CD4-positive, CD25-positive, alpha-beta regulatory T cell (primary cell): ENCODE data around the gene LYPD6B. TPM values are rescaled to one million over a fixed set of nuclear protein-coding genes. Genes with fewer than 3 reads are reported as not detected.

ENCODE experiments used
- ATAC-seq, 2 donors: fragments of 150-1000 bp; cut with Tn5 transposase; one replicate each; pipeline ENCODE4 v1.10.0; 2021; ENCODE audit warnings: low read depth in 2 of 2, moderate number of reproducible peaks in 2 of 2, moderate library complexity in 1 of 2
- DNase-seq, 3 donors: peaks; one replicate each; pipeline versions ENCODE4 v3.0.0 to v3.0.0-alpha.2; 2012 to 2022; ENCODE audit warnings: mixed read lengths in 1 of 3
- H3K27ac ChIP-seq: one replicate; pipeline ENCODE4 v1.7.0; 2013; ENCODE audit warnings: mild to moderate bottlenecking, low read length; ENCODE audit not compliant: insufficient read depth, poor library complexity, severe bottlenecking
- H3K27me3 ChIP-seq: one replicate; pipeline ENCODE4 v1.7.0; 2013; ENCODE audit warnings: low read length; ENCODE audit not compliant: control insufficient read depth, insufficient read depth
- H3K36me3 ChIP-seq: one replicate; pipeline ENCODE4 v1.7.0; 2013; ENCODE audit warnings: mild to moderate bottlenecking, low read length, moderate library complexity; ENCODE audit not compliant: control insufficient read depth, insufficient read depth
- H3K4me1 ChIP-seq: 2 replicates; pipeline ENCODE4 v1.7.0; 2013; ENCODE audit warnings: mild to moderate bottlenecking, low read length; ENCODE audit not compliant: insufficient read depth, control insufficient read depth, poor library complexity, severe bottlenecking
- H3K4me3 ChIP-seq: one replicate; pipeline ENCODE4 v1.7.0; 2013; ENCODE audit warnings: low read depth, mild to moderate bottlenecking, low read length, moderate library complexity
- H3K9me3 ChIP-seq, 2 experiments: 1 replicate in 1 of 2; 2 replicates in 1 of 2; pipeline ENCODE4 v1.7.0; 2013; ENCODE audit warnings: low read length in 2 of 2, mild to moderate bottlenecking in 1 of 2, moderate library complexity in 1 of 2; ENCODE audit not compliant: control insufficient read depth in 2 of 2
- H3K27ac Mint-ChIP-seq, 3 donors: one replicate each; pipeline ENCODE4 v1.8.0; 2020 to 2022; ENCODE audit warnings: mild to moderate bottlenecking in 3 of 3, mixed read lengths in 3 of 3, moderate library complexity in 2 of 3
- H3K27me3 Mint-ChIP-seq: one replicate; pipeline ENCODE4 v1.8.0; 2022; ENCODE audit warnings: mild to moderate bottlenecking, mixed read lengths
- H3K36me3 Mint-ChIP-seq: one replicate; pipeline ENCODE4 v1.8.0; 2020; ENCODE audit warnings: mixed read lengths
- H3K4me1 Mint-ChIP-seq, 4 donors: one replicate each; pipeline ENCODE4 v1.8.0; 2020 to 2022; ENCODE audit warnings: mixed read lengths in 4 of 4, mild to moderate bottlenecking in 1 of 4
- H3K4me3 Mint-ChIP-seq, 4 donors: one replicate each; pipeline ENCODE4 v1.8.0; 2020 to 2022; ENCODE audit warnings: mild to moderate bottlenecking in 4 of 4, mixed read lengths in 4 of 4, moderate library complexity in 3 of 4
- H3K9me3 Mint-ChIP-seq, 7 donors: one replicate each; pipeline ENCODE4 v1.8.0; 2020 to 2022; ENCODE audit warnings: mixed read lengths in 7 of 7, mild to moderate bottlenecking in 3 of 7, moderate library complexity in 2 of 7
- polyA plus RNA-seq, 4 donors: library from polyadenylated mRNA; unstranded; fragments of 300-500 nt; fragmentation: Illumina TruSeq; gene quantifications; one replicate each; pipeline ENCODE4 v1.2.3, GENCODE V29; 2021
- total RNA-seq: library from RNA; stranded (reverse); gene quantifications from one replicate; pipeline ENCODE4 v1.2.3, GENCODE V29; 2022

Gene LYPD6B
- total and polyA plus RNA-seq, 5 donors from 2014 or later: not detected

- DNase-seq (no peak), ATAC-seq (no peak)
- peaks cover 2% of the 10 kb centered on the region for H3K27me3 ChIP-seq
- H3K27ac Mint-ChIP-seq: no peak overlapping the region
- H3K27ac ChIP-seq: no peak overlapping the region
- H3K4me1 ChIP-seq: no peaks in the 10 kb centered on the region
- H3K36me3 Mint-ChIP-seq: no peaks in the 10 kb centered on the region
- no peak overlapping the region for H3K4me3 Mint-ChIP-seq
- H3K4me3 ChIP-seq: no peak overlapping the region
- no peaks in the 10 kb centered on the region for H3K9me3 ChIP-seq
- no peaks in the 10 kb centered on the region for H3K4me1 Mint-ChIP-seq
- no peaks in the 10 kb centered on the region for H3K36me3 ChIP-seq
- peaks cover 0 to 2% (median 0%) of the 10 kb centered on the region in 7 donors for H3K9me3 Mint-ChIP-seq
- H3K27me3 Mint-ChIP-seq: peaks cover 1% of the 10 kb centered on the region
These were observed 123.2 kb downstream of the LYPD6B start for GRCh38 chr2:149161481-149162225.

DNA sequence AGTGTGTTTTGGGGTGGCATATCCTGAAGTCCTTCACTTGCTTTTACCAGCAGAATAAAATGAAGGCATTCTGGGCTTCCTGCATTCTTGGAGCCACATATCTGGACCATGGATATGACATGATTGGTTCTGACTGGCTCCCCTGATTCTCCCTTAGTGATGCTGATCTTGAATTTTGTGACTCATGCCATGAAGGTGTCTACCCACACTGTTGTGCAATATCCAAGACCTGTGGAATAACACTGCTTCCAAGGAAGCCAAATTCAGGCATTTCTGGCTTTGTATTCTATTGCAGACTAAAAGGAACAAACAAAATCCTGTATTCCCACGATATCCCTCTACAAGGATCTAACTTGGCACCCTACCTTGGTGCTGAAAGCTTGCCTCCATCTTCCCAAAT lies 125.8 kb downstream of the LYPD6B start:
- Mint-ChIP-seq H3K27me3 (no peaks in the 10 kb centered on the region), H3K4me3 (no peak overlapping the region), H3K9me3 (no peaks in the 10 kb centered on the region), H3K27ac (no peak overlapping the region), H3K36me3 (no peaks in the 10 kb centered on the region), H3K4me1 (no peaks in the 10 kb centered on the region)
- H3K27me3 ChIP-seq: peaks cover 2% of the 10 kb centered on the region
- no peaks in the 10 kb centered on the region for H3K9me3 ChIP-seq
- no peak overlapping the region for H3K4me3 ChIP-seq
- no peak for ATAC-seq
- no peak overlapping the region for H3K27ac ChIP-seq
- no peak for DNase-seq
- H3K4me1 ChIP-seq: no peaks in the 10 kb centered on the region
- no peaks in the 10 kb centered on the region for H3K36me3 ChIP-seq

- H3K9me3 Mint-ChIP-seq: no peaks in the 10 kb centered on the region
- H3K27me3 Mint-ChIP-seq: no peaks in the 10 kb centered on the region
- Histone ChIP-seq H3K27me3 (peaks cover 2% of the 10 kb centered on the region), H3K36me3 (no peaks in the 10 kb centered on the region), H3K9me3 (no peaks in the 10 kb centered on the region), H3K4me1 (no peaks in the 10 kb centered on the region), H3K4me3 (no peak overlapping the region), H3K27ac (no peak overlapping the region)
- ATAC-seq (no peak), DNase-seq (no peak)
- no peaks in the 10 kb centered on the region for H3K36me3 Mint-ChIP-seq
- no peak overlapping the region for H3K4me3 Mint-ChIP-seq
- no peaks in the 10 kb centered on the region for H3K4me1 Mint-ChIP-seq
- no peak overlapping the region for H3K27ac Mint-ChIP-seq
These were observed 126.3 kb downstream of the LYPD6B start for GRCh38 chr2:149164827-149165226.

DNA sequence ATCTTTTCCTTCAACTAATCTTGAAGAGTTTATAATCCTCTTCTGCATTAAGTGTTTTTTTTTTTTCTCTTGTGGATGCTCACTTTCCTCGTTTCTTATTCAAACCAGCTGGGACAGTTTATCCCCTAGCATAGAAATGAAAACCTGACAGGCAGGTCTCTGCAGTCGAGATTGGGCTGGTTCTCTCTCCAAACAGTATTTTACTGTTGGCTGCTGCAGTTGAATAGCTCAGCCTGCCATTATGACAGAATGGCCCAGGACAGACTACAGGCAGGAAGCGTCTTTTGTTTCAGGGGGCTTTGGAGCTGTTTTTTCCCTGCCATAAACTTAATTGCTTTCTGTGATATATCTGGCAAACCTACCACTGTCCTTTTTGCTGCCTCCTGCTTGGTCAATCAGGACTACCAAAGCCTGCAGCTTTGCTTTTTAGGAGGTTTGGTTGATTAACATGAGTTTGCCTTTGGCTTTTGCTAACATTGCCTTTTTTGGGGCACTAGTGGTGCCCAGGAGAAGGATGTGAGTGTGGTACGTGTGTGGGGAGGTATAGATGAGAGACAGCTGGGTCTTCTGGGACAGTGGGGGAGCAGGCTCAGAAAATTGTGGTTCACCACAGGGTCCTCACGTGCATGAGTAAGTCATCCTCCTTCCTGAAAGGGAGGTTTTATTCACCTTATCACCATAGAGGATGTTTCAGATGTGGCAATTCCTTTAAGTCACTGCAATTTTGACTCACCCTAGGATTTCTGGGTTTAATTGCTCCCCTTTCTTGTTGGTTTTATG lies 128.7 kb downstream of the LYPD6B start:
- no peak overlapping the region for H3K27ac ChIP-seq
- peaks cover 1% of the 10 kb centered on the region for H3K27me3 Mint-ChIP-seq
- H3K4me1 ChIP-seq: no peaks in the 10 kb centered on the region
- no peaks in the 10 kb centered on the region for H3K9me3 ChIP-seq
- H3K4me3 Mint-ChIP-seq: no peak overlapping the region
- ATAC-seq (no peak), DNase-seq (peak in 1 of 3 donors; percentile 1)
- no peaks in the 10 kb centered on the region for H3K4me1 Mint-ChIP-seq
- H3K27ac Mint-ChIP-seq: no peak overlapping the region
- no peaks in the 10 kb centered on the region for H3K36me3 Mint-ChIP-seq
- no peak overlapping the region for H3K4me3 ChIP-seq
- peaks cover 0 to 3% (median 0%) of the 10 kb centered on the region in 7 donors for H3K9me3 Mint-ChIP-seq
- peaks cover 2% of the 10 kb centered on the region for H3K27me3 ChIP-seq
- H3K36me3 ChIP-seq: no peaks in the 10 kb centered on the region

- Mint-ChIP-seq H3K27me3 (peaks cover 6% of the 10 kb centered on the region), H3K4me1 (no peaks in the 10 kb centered on the region), H3K9me3 (peaks cover 0 to 3% (median 0%) of the 10 kb centered on the region in 7 donors), H3K36me3 (no peaks in the 10 kb centered on the region), H3K27ac (no peak overlapping the region), H3K4me3 (no peak overlapping the region)
- H3K27ac ChIP-seq: no peak overlapping the region
- DNase-seq (no peak), ATAC-seq (no peak)
- H3K4me1 ChIP-seq: no peaks in the 10 kb centered on the region
- H3K27me3 ChIP-seq: peaks cover 2% of the 10 kb centered on the region
- H3K9me3 ChIP-seq: no peaks in the 10 kb centered on the region
- no peaks in the 10 kb centered on the region for H3K36me3 ChIP-seq
- H3K4me3 ChIP-seq: no peak overlapping the region
These were observed 129.4 kb downstream of the LYPD6B start for GRCh38 chr2:149167941-149168340.

- DNase-seq (no peak), ATAC-seq (no peak)
- Histone ChIP-seq H3K4me3 (no peak overlapping the region), H3K4me1 (no peaks in the 10 kb centered on the region), H3K27me3 (no peaks in the 10 kb centered on the region), H3K36me3 (no peaks in the 10 kb centered on the region), H3K27ac (no peak overlapping the region), H3K9me3 (no peaks in the 10 kb centered on the region)
- H3K4me1 Mint-ChIP-seq: no peaks in the 10 kb centered on the region
- peaks cover 6% of the 10 kb centered on the region for H3K27me3 Mint-ChIP-seq
- H3K36me3 Mint-ChIP-seq: no peaks in the 10 kb centered on the region
- H3K27ac Mint-ChIP-seq: no peak overlapping the region
- peaks cover 0 to 3% (median 0%) of the 10 kb centered on the region in 7 donors for H3K9me3 Mint-ChIP-seq
- H3K4me3 Mint-ChIP-seq: no peak overlapping the region
These were observed 131.2 kb downstream of the LYPD6B start for GRCh38 chr2:149169656-149170055.

- no peak overlapping the region for H3K27ac Mint-ChIP-seq
- DNase-seq: no peak
- Histone ChIP-seq H3K4me3 (no peak overlapping the region), H3K27ac (no peak overlapping the region), H3K9me3 (no peaks in the 10 kb centered on the region), H3K36me3 (no peaks in the 10 kb centered on the region), H3K27me3 (no peaks in the 10 kb centered on the region), H3K4me1 (no peaks in the 10 kb centered on the region)
- H3K27me3 Mint-ChIP-seq: peaks cover 6% of the 10 kb centered on the region
- no peak overlapping the region for H3K4me3 Mint-ChIP-seq
- H3K9me3 Mint-ChIP-seq: peaks cover 0 to 4% (median 0%) of the 10 kb centered on the region in 7 donors
- ATAC-seq: no peak
- no peaks in the 10 kb centered on the region for H3K36me3 Mint-ChIP-seq
- no peaks in the 10 kb centered on the region for H3K4me1 Mint-ChIP-seq
These were observed 131.7 kb downstream of the LYPD6B start for GRCh38 chr2:149170156-149170555.
